ENCODE data around the gene TECTA. TPM values are rescaled to one million over a fixed set of nuclear protein-coding genes. Genes with fewer than 3 reads are reported as not detected.

TECTA gene
- total and polyA plus RNA-seq, 2 of the 8 experiments (the other 6 are each of a cell fraction or from before 2014, with no cell fraction given) = 0.59 to 1.0 TPM

DNA sequence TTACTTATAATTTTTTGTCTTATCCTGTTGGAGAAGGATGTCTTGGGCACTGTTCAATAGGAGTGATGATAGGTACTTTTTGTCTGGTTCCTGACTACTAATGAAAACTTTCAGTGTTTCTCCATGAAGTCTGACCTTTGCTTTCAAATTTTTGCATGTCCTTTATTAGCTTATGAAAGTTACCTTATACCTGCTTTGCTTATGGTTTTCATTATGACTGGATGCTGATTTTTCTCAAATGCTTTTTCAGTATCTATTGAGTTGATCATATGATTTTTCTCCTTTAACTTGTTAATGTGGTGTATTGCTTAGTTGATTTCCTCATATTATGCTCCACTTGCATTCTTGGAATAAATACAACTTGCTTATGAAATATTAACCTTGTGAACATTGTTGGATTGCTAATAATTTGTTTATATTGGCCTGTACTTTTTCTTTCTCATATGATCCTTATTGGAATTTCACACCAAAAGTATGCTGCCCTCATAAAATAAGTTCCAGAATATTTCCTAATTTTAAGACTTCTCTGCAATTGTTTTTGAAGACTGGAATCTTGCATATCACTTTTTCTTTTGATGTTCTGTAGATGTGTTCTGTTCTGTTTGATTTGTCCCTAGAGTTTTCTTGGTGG lies 106.6 kb downstream of the TECTA start:
- POLR2A ChIA-PET (ENCODE audit: partially characterized antibody) = no interaction called here
- no peak overlapping the region for H3K9ac ChIP-seq (replicated peaks in 1 of 4; ENCODE audit: extremely low read depth in 1 of 4, low read depth in 3 of 4, low read length in 3 of 4)
- H3K18ac ChIP-seq (ENCODE audit: extremely low read depth, low read length) = no peak overlapping the region
- H3K4me2 ChIP-seq (ENCODE audit: insufficient read depth in 1 of 2, low read depth in 2 of 2, low read length in 2 of 2) = no peak overlapping the region
- H3K79me1 ChIP-seq (ENCODE audit: low read depth, low read length) = no peaks in the 10 kb centered on the region
- no peak overlapping the region for H2BK20ac ChIP-seq (ENCODE audit: low read length)
- H4K20me1 ChIP-seq (replicated peaks in 1 of 2; ENCODE audit: control insufficient read depth in 1 of 2, insufficient read depth in 2 of 2, low read length in 2 of 2) = no peaks in the 10 kb centered on the region
- H4K91ac ChIP-seq (replicated peaks; ENCODE audit: insufficient read length, low read length) = no peak overlapping the region
- H4K5ac ChIP-seq (ENCODE audit: insufficient read length, low read depth, low read length) = no peak overlapping the region
- H2BK5ac ChIP-seq (ENCODE audit: low read depth, low read length) = no peak overlapping the region
- no peak overlapping the region for H2AK5ac ChIP-seq (ENCODE audit: low read depth, low read length)
- DNase-seq (ENCODE audit: low read depth in 1 of 2, low spot score in 2 of 2) (no peak), FAIRE-seq (no peak)
- H3K79me2 ChIP-seq (ENCODE audit: control insufficient read depth in 1 of 2, insufficient read depth in 2 of 2, low read length in 2 of 2) = no peaks in the 10 kb centered on the region
- H3K27me3 ChIP-seq (replicated peaks in 1 of 4; ENCODE audit: control insufficient read depth in 3 of 4, extremely low read depth in 1 of 4, insufficient read depth in 3 of 4, low read length in 3 of 4) = no peaks in the 10 kb centered on the region
- no peak overlapping the region for H3K4ac ChIP-seq (replicated peaks; ENCODE audit: insufficient read length, low read depth, low read length)
- CTCF ChIA-PET (ENCODE audit: partially characterized antibody) = no interaction called here
- H2AFZ ChIP-seq (ENCODE audit: low read length) = no peak overlapping the region
- H3K14ac ChIP-seq (ENCODE audit: insufficient read length) = no peak overlapping the region
- H2BK12ac ChIP-seq (ENCODE audit: low read depth, low read length) = no peak overlapping the region
- H3K36me3 ChIP-seq (ENCODE audit: control insufficient read depth in 2 of 4, insufficient read depth in 4 of 4, low read length in 3 of 4) = no peaks in the 10 kb centered on the region
- H3K56ac ChIP-seq (replicated peaks; ENCODE audit: insufficient read length, low read depth, low read length) = no peak overlapping the region
- no peak overlapping the region for H3K23ac ChIP-seq (ENCODE audit: insufficient read length)
- H3K4me3 ChIP-seq (ENCODE audit: extremely low read depth in 1 of 4, insufficient read depth in 2 of 4, low read depth in 3 of 4, low read length in 4 of 4) = no peak overlapping the region
- H3K27ac ChIP-seq (ENCODE audit: low read depth, low read length) = no peak overlapping the region
- no peak overlapping the region for H2BK120ac ChIP-seq (replicated peaks; ENCODE audit: low read depth, low read length)
- no peaks in the 10 kb centered on the region for H3K4me1 ChIP-seq (replicated peaks in 1 of 4; ENCODE audit: control insufficient read depth in 3 of 4, insufficient read depth in 4 of 4, low read length in 3 of 4)
- no peaks in the 10 kb centered on the region for H3K9me3 ChIP-seq (ENCODE audit: insufficient read depth in 2 of 2, low read depth in 1 of 2, low read length in 1 of 2)
- no peak overlapping the region for H4K8ac ChIP-seq (ENCODE audit: extremely low read depth, insufficient read depth, low read length)
- H2BK15ac ChIP-seq (ENCODE audit: low read length) = no peak overlapping the region
- H3K23me2 ChIP-seq (ENCODE audit: low read depth, low read length) = no peaks in the 10 kb centered on the region
- TF ChIP-seq TBP (IDR thresholded peaks at IDR 0.05; ENCODE audit: low read depth, low read length) (no peak), CREB1 (IDR thresholded peaks at IDR 0.05) (no peak), TAF7 (optimal IDR thresholded peaks at IDR 0.05; ENCODE audit: borderline replicate concordance, low read depth, low read length) (no peak), SRF (IDR thresholded peaks at IDR 0.05; ENCODE audit: low read depth, low read length) (no peak), EP300 (IDR thresholded peaks at IDR 0.05; ENCODE audit: borderline replicate concordance in 1 of 2, low read depth in 2 of 2, low read length in 2 of 2) (no peak), SUZ12 (IDR thresholded peaks at IDR 0.05; ENCODE audit: low read length) (no peak), KDM4A (IDR thresholded peaks at IDR 0.05; ENCODE audit: low read depth, low read length, severe bottlenecking) (no peak), CHD2 (IDR thresholded peaks at IDR 0.05; ENCODE audit: low read length) (no peak), BCL11A (IDR thresholded peaks at IDR 0.05; ENCODE audit: low read depth in 2 of 2, low read length in 2 of 2) (no peak), TCF12 (IDR thresholded peaks at IDR 0.05; ENCODE audit: low read depth, low read length) (no peak), JUND (IDR thresholded peaks at IDR 0.05; ENCODE audit: low read length) (no peak), SP1 (IDR thresholded peaks at IDR 0.05; ENCODE audit: low read depth, low read length) (no peak), RNF2 (IDR thresholded peaks at IDR 0.05; ENCODE audit: borderline replicate concordance, low read depth, low read length, missing control alignments, poor library complexity, severe bottlenecking) (no peak), SIN3A (conservative IDR thresholded peaks at IDR 0.05 in 1 of 2, IDR thresholded peaks at IDR 0.05 in 1 of 2; ENCODE audit: low read depth in 1 of 2, low read length in 2 of 2) (no peak), GABPA (IDR thresholded peaks at IDR 0.05; ENCODE audit: borderline replicate concordance, insufficient read depth, low read length) (no peak)

Measured in H1 (cell line).